Frontal cortex (tissue), 4 donors: ENCODE measurements around the gene FAM185A. TPM values are rescaled to one million over a fixed set of nuclear protein-coding genes. Genes with fewer than 3 reads are reported as not detected.
"Not testable (repeated sequence)": the region's sequence is repeated elsewhere in the genome, so short reads cannot be mapped to it uniquely, and the experiment has no call there.

Source experiments
- DNase-seq, 2 donors: peaks; one replicate each; pipeline ENCODE4 v3.0.0; 2012; ENCODE audit warnings: low spot score in 2 of 2
- FAIRE-seq: peaks from 2 replicates; lab custom pipeline; 2012; peaks lifted over from hg19 to GRCh38; lab: Jason Lieb, UNC
- total RNA-seq: library from RNA; depleted of rRNA; stranded (reverse); fragments of >200 nt; gene quantifications from one replicate; pipeline ENCODE4 v1.2.3, GENCODE V29; 2014
- donor health status: control.
- donor health status: control.
- donor health status: control.

Gene FAM185A
- total RNA-seq, 1 donor from 2014 or later, result 18.3 TPM

GRCh38 chr7:102770467-102770866 lies 21.7 kb downstream of the FAM185A start:
- DNase-seq, FAIRE-seq: not testable (repeated sequence)

- not testable (repeated sequence) for DNase-seq, FAIRE-seq
Observed at GRCh38 chr7:102776217-102776616, 27.4 kb downstream of the FAM185A start.

- not testable (repeated sequence) for FAIRE-seq, DNase-seq
Observed at GRCh38 chr7:102778663-102779062, 29.9 kb downstream of the FAM185A start.

- not testable (repeated sequence) for FAIRE-seq, DNase-seq
Observed at GRCh38 chr7:102780926-102781325, 32.1 kb downstream of the FAM185A start.

GRCh38 chr7:102788770-102789169 lies 40.0 kb downstream of the FAM185A start:
- not testable (repeated sequence) for DNase-seq, FAIRE-seq

GRCh38 chr7:102790364-102791100 lies 41.7 kb downstream of the FAM185A start:
- DNase-seq, FAIRE-seq: not testable (repeated sequence)

GRCh38 chr7:102791367-102791766 lies 42.6 kb downstream of the FAM185A start:
- not testable (repeated sequence) for FAIRE-seq, DNase-seq

GRCh38 chr7:102791831-102792230 lies 43.0 kb downstream of the FAM185A start:
- not testable (repeated sequence) for DNase-seq, FAIRE-seq

GRCh38 chr7:102794567-102794966 lies 45.8 kb downstream of the FAM185A start:
- DNase-seq, result not testable (repeated sequence)

GRCh38 chr7:102795987-102796595 lies 47.3 kb downstream of the FAM185A start:
- FAIRE-seq, DNase-seq: not testable (repeated sequence)

More at GRCh38 chr7:102794567-102794966, 45.8 kb downstream of the FAM185A start:
- FAIRE-seq, result not testable (repeated sequence)

GRCh38 chr7:102806613-102807012 lies 57.8 kb downstream of the FAM185A start:
- no peak for DNase-seq
- FAIRE-seq, result no peak

GRCh38 chr7:102810916-102811315 lies 62.1 kb downstream of the FAM185A start:
- no peak for DNase-seq
- no peak for FAIRE-seq

GRCh38 chr7:102811942-102812678 lies 63.3 kb downstream of the FAM185A start:
- no peak for FAIRE-seq
- DNase-seq, result no peak

GRCh38 chr7:102813191-102814024 lies 64.6 kb downstream of the FAM185A start:
- no peak for FAIRE-seq

GRCh38 chr7:102814025-102814471 lies 65.2 kb downstream of the FAM185A start:
- DNase-seq (no peak), FAIRE-seq (no peak)

More at GRCh38 chr7:102813191-102814024, 64.6 kb downstream of the FAM185A start:
- DNase-seq, result no peak

- no peak for FAIRE-seq
- no peak for DNase-seq
Observed at GRCh38 chr7:102817616-102818573, 69.1 kb downstream of the FAM185A start.

- DNase-seq (no peak), FAIRE-seq (no peak)
Observed at GRCh38 chr7:102819151-102819550, 70.4 kb downstream of the FAM185A start.
